Brain microvascular endothelial cell (primary cell): ENCODE data around the gene RBM39.

Experiments used
- DNase-seq: peaks from one replicate; pipeline ENCODE4 v3.0.0-alpha.2; 2020
- H3K27ac ChIP-seq: fragments of 250-450 bp; sonication (Bioruptor Pico); 2 replicates; pipeline ENCODE4 v1.5.1; 2020; ENCODE audit warnings: mild to moderate bottlenecking, moderate library complexity
- H3K27me3 ChIP-seq: fragments of 250-450 bp; sonication (Bioruptor Pico); replicated peaks from 2 replicates; pipeline ENCODE4 v1.5.1; 2020; ENCODE audit warnings: mild to moderate bottlenecking
- H3K36me3 ChIP-seq: fragments of 250-450 bp; sonication (Bioruptor Pico); replicated peaks from 2 replicates; pipeline ENCODE4 v1.5.1; 2020; ENCODE audit warnings: mild to moderate bottlenecking
- H3K4me3 ChIP-seq: 2 replicates; pipeline ENCODE4 v1.5.1; 2011; ENCODE audit warnings: low read depth, mild to moderate bottlenecking, control low read depth, low read length, moderate library complexity
- CTCF ChIP-seq: IDR thresholded peaks from 2 replicates; pipeline ENCODE4 v1.5.1; 2011; ENCODE audit warnings: low read depth, mild to moderate bottlenecking, moderate library complexity, low read length, control low read depth, inconsistent platforms; ENCODE audit errors: missing control alignments
- in situ Hi-C: cut with HindIII; loops from 2 replicates; pipeline ENCODE4 v1.10.0; 2017; ENCODE audit warnings: low sequenced_read_pairs, low pct_ligation_motif_present

RBM39 gene

DNA sequence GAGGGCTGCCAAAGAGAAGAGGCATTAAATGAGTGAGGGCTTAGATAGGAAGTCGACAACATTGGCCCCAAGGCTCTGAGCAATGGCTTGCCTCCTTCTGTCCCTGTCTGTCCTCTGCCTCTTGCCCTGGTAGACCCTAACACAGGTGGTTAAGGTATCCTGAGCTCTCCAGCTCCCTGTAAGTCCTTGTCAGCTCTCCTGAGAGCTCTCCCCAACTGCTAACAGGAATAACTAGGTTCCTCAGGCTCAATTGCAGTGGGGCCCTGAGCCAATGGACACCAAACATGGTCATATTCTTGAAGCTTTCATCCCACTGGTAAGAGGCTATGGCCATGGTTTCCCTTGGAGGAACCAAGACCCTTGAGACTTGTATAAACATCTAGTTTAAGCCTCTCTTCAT is 72.4 kb downstream of the RBM39 start:
- DNase-seq, result no peak
- H3K27me3 ChIP-seq, result no peaks in the 10 kb centered on the region
- H3K4me3 ChIP-seq, result no peak overlapping the region
- peaks cover 34% of the 10 kb centered on the region for H3K36me3 ChIP-seq
- TF ChIP-seq CTCF, result no peak
- in situ Hi-C loops, result no loop called here
- no peak overlapping the region for H3K27ac ChIP-seq

DNA sequence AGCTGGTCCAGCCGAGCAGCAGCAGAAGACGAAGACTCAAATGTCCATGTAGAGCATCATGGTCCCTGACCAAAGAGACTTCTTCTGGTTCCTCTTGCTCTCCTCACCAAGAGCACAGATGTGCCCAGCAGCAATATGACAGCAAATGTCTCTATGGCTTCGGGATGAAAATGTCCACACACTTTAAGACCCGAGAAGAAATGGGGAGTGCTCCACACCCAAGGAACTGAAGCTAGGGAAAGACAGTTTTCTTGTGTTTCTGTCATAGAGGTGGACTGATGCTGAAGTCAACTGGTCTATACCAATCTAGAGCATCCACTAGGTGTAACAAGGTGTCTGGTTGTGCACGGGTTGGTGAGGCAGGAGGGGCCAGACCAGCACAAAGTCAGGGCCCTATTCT is 72.8 kb downstream of the RBM39 start:
- Histone ChIP-seq H3K36me3 (peaks cover 30% of the 10 kb centered on the region), H3K4me3 (no peak overlapping the region), H3K27ac (no peak overlapping the region), H3K27me3 (no peaks in the 10 kb centered on the region)
- in situ Hi-C loops, result no loop called here
- no peak for TF ChIP-seq CTCF
- DNase-seq, result no peak

GRCh38 chr20:35665949-35666288 is 76.1 kb downstream of the RBM39 start:
- no peak overlapping the region for H3K27ac ChIP-seq
- in situ Hi-C loops, result no loop called here
- no peak for DNase-seq
- H3K4me3 ChIP-seq, result no peak overlapping the region
- no peak for TF ChIP-seq CTCF
- H3K27me3 ChIP-seq, result no peaks in the 10 kb centered on the region
- H3K36me3 ChIP-seq, result peaks cover 13% of the 10 kb centered on the region

DNA sequence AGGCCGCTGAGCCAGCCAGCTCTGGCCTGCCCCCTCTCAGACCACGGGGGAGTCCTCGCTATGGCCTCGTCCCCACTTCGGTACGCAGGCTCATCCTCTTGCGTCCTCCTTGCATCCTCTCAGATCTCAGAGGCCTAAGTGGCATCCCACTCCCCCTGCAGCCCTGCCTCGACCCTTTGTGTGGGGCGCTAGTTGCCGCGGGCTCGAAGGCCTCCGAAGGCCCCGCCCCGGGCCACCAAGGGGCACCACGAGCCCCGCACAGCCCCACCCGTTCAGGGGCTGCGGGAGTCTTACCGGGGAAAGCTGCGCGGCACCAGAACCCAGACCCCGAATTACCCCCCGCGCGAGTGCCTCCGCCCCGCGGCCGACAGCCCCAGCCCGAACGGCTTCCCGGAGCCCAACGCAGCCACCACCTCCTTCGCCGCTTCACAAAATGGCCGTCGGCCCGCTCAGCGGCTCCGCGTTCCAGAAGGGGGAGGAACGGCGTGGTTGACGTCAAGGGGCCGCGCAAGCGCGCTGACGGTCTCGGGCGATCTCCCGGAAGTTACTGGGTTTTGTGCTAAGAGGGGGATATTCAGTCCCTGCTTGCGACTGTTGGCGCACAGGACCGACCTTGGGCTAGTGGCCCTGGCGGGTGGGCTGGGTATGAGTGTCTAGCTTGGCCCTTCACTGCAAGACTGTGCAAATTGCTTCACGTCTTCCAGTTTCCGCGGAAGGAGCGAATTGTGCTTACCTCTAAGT is 77.4 kb downstream of the RBM39 start, which contains the start of the genes CPNE1 and RBM12:
Gene CPNE1, minus strand, starts transcription at position 435 of the 741 bp plus-strand sequence. CDS start 31,977 bp downstream, outside the sequence.
Gene RBM12, minus strand, starts transcription at position 435 of the 741 bp plus-strand sequence. CDS start 9,578 bp downstream, outside the sequence.
- peak; percentile 87 for DNase-seq
- in situ Hi-C loops, result no loop called here
- TF ChIP-seq CTCF, result peak; percentile 9
- H3K36me3 ChIP-seq, result peaks cover 7% of the 10 kb centered on the region
- H3K4me3 ChIP-seq, result peak within 1 kb of the TSS; percentile 92
- H3K27me3 ChIP-seq, result no peaks in the 10 kb centered on the region
- peak within 1 kb of the TSS; percentile 95 for H3K27ac ChIP-seq

- peak overlapping the region; percentile 92 for H3K4me3 ChIP-seq
- peak; percentile 6 for TF ChIP-seq CTCF
- peak overlapping the region; percentile 95 for H3K27ac ChIP-seq
- no peaks in the 10 kb centered on the region for H3K36me3 ChIP-seq
- in situ Hi-C loops, result no loop called here
- H3K27me3 ChIP-seq, result no peaks in the 10 kb centered on the region
- peak; percentile 11 for DNase-seq
Measured at GRCh38 chr20:35663516-35664465, 78.3 kb downstream of the RBM39 start.
